Endothelial cell of umbilical vein (primary cell): ENCODE data around the gene SNX30.

Source experiments
- EZH2 ChIP-seq: IDR thresholded peaks from 2 replicates; pipeline ENCODE4 v1.6.1; 2012; ENCODE audit warnings: borderline replicate concordance, low read depth, mild to moderate bottlenecking, moderate library complexity, low read length, inconsistent platforms; ENCODE audit not compliant: severe bottlenecking
- GATA2 ChIP-seq: IDR thresholded peaks from 2 replicates; pipeline ENCODE4 v1.7.0; 2011; ENCODE audit warnings: low read depth, mild to moderate bottlenecking, moderate library complexity, mixed read lengths, low read length; ENCODE audit not compliant: insufficient read length, insufficient read depth
- JUN ChIP-seq: IDR thresholded peaks from 2 replicates; pipeline ENCODE4 v1.6.1; 2011; ENCODE audit warnings: borderline replicate concordance, low read depth; ENCODE audit not compliant: insufficient read length, insufficient read depth
- MYC ChIP-seq: IDR thresholded peaks from one replicate; pipeline ENCODE4 v1.6.1; 2011; ENCODE audit warnings: mild to moderate bottlenecking, low read depth, low read length
- POLR2A ChIP-seq: IDR thresholded peaks from 2 replicates; pipeline ENCODE4 v1.6.1; 2012; ENCODE audit warnings: low read depth, mild to moderate bottlenecking, control low read depth, low read length
- POLR2AphosphoS5 ChIP-seq: IDR thresholded peaks from 2 replicates; pipeline ENCODE4 v1.6.1; 2012; ENCODE audit warnings: low read depth, mild to moderate bottlenecking, control low read depth, low read length, moderate library complexity; ENCODE audit not compliant: insufficient read depth
- TF ChIP-seq, protein P1 (sequence below), 2 donors: IDR thresholded peaks; 1 replicate in 1 of 2; 2 replicates in 1 of 2; pipeline ENCODE4 v1.5.1; 2011; ENCODE audit warnings: low read length in 2 of 2, mild to moderate bottlenecking in 2 of 2, moderate library complexity in 2 of 2, control low read depth in 1 of 2, inconsistent platforms in 1 of 2, low read depth in 1 of 2; ENCODE audit not compliant: insufficient read depth in 1 of 2; ENCODE audit errors: extremely low read depth in 1 of 2
- TF ChIP-seq, protein P2 (sequence below): IDR thresholded peaks from 2 replicates; pipeline ENCODE4 v1.6.1; 2011; ENCODE audit not compliant: insufficient read depth, insufficient read length

DNA sequence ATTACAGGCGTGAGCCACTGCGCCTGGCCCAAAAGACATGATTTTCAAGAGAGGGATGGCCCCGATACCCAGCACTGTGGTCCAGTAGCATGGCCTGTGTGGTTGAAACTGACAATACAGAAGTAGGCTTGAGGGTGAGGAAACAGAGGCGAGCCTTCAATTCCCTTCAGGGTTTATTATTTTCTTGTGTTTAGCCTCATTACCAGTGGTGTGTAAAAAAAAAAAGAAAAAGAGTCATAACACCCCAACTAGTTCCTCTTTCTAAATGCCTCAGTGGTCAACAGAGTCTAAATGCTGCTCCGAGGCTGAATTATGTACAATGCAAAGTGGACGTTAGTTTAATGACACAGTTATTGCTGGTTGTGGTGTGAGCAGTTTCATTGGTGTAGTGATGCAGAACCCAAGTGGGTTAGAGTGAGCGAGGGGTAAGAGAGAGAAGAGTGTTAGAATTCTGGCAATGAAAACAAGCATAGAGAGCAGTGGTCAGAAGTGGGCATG, 58.8 kb downstream of the SNX30 start:
- TF ChIP-seq, protein P1, sequence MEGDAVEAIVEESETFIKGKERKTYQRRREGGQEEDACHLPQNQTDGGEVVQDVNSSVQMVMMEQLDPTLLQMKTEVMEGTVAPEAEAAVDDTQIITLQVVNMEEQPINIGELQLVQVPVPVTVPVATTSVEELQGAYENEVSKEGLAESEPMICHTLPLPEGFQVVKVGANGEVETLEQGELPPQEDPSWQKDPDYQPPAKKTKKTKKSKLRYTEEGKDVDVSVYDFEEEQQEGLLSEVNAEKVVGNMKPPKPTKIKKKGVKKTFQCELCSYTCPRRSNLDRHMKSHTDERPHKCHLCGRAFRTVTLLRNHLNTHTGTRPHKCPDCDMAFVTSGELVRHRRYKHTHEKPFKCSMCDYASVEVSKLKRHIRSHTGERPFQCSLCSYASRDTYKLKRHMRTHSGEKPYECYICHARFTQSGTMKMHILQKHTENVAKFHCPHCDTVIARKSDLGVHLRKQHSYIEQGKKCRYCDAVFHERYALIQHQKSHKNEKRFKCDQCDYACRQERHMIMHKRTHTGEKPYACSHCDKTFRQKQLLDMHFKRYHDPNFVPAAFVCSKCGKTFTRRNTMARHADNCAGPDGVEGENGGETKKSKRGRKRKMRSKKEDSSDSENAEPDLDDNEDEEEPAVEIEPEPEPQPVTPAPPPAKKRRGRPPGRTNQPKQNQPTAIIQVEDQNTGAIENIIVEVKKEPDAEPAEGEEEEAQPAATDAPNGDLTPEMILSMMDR (IDR thresholded peaks at IDR 0.05; ENCODE audit: extremely low read depth in 1 of 2, insufficient read depth in 1 of 2, low read depth in 1 of 2, low read length in 2 of 2), result no peak
- no peak for TF ChIP-seq JUN
- no peak for TF ChIP-seq POLR2A
- no peak for TF ChIP-seq EZH2
- TF ChIP-seq, protein P2, sequence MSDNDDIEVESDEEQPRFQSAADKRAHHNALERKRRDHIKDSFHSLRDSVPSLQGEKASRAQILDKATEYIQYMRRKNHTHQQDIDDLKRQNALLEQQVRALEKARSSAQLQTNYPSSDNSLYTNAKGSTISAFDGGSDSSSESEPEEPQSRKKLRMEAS, result no peak
- no peak for TF ChIP-seq POLR2AphosphoS5
- TF ChIP-seq MYC, result no peak
- TF ChIP-seq GATA2, result no peak
